Dedifferentiated amniotic fluid mesenchymal stem cell (primary cell): ENCODE measurements around the gene TRIM45.
"Not testable (repeated sequence)": the region's sequence is repeated elsewhere in the genome, so short reads cannot be mapped to it uniquely, and the experiment has no call there.

Experiments
- DNase-seq: peaks from one replicate; pipeline ENCODE4 v3.0.0-alpha.2; 2016; ENCODE audit errors: extremely low spot score

The TRIM45 gene

GRCh38 chr1:117135329-117135728 lies 13.8 kb upstream of the TRIM45 start:
- DNase-seq, result no peak

GRCh38 chr1:117130526-117130925 lies 9.0 kb upstream of the TRIM45 start:
- DNase-seq, result no peak

GRCh38 chr1:117128323-117129079 lies 7.0 kb upstream of the TRIM45 start:
- DNase-seq, result peak; percentile 76

GRCh38 chr1:117127795-117128194 lies 6.2 kb upstream of the TRIM45 start:
- DNase-seq, result no peak

- no peak for DNase-seq
Observed at GRCh38 chr1:117124661-117125060, 3.1 kb upstream of the TRIM45 start.

- DNase-seq, result no peak
Observed at GRCh38 chr1:117123274-117123673, 1.7 kb upstream of the TRIM45 start.

GRCh38 chr1:117122330-117123025 lies 929 bp upstream of the TRIM45 start:
- DNase-seq, result no peak

GRCh38 chr1:117120774-117121588 lies 568 bp downstream of the TRIM45 start:
- DNase-seq, result peak; percentile 27

- DNase-seq, result not testable (repeated sequence)
Observed at GRCh38 chr1:117119144-117119543, 2.4 kb downstream of the TRIM45 start.

- no peak for DNase-seq
Observed at GRCh38 chr1:117118137-117118536, 3.4 kb downstream of the TRIM45 start.

GRCh38 chr1:117117697-117118096 lies 3.9 kb downstream of the TRIM45 start:
- DNase-seq, result no peak

- DNase-seq, result no peak
Observed at GRCh38 chr1:117116784-117117130, 4.8 kb downstream of the TRIM45 start.

- DNase-seq, result no peak
Observed at GRCh38 chr1:117116090-117116783, 5.3 kb downstream of the TRIM45 start.

- no peak for DNase-seq
Observed at GRCh38 chr1:117114877-117115276, 6.7 kb downstream of the TRIM45 start.

GRCh38 chr1:117113199-117113598 lies 8.3 kb downstream of the TRIM45 start:
- DNase-seq, result no peak

GRCh38 chr1:117112047-117112717 lies 9.4 kb downstream of the TRIM45 start:
- DNase-seq, result no peak

GRCh38 chr1:117110774-117111173 lies 10.8 kb downstream of the TRIM45 start:
- no peak for DNase-seq

GRCh38 chr1:117107364-117107763 lies 14.2 kb downstream of the TRIM45 start:
- DNase-seq, result no peak

- DNase-seq, result no peak
Observed at GRCh38 chr1:117106478-117106877, 15.1 kb downstream of the TRIM45 start.

GRCh38 chr1:117105722-117106121 lies 15.8 kb downstream of the TRIM45 start:
- no peak for DNase-seq

GRCh38 chr1:117104986-117105385 lies 16.6 kb downstream of the TRIM45 start:
- no peak for DNase-seq
